ENCODE data around the gene VDAC2. TPM values are rescaled to one million over a fixed set of nuclear protein-coding genes. Genes with fewer than 3 reads are reported as not detected.

VDAC2 gene
- total RNA-seq, 2 experiments from 2014 or later: 193 TPM

DNA sequence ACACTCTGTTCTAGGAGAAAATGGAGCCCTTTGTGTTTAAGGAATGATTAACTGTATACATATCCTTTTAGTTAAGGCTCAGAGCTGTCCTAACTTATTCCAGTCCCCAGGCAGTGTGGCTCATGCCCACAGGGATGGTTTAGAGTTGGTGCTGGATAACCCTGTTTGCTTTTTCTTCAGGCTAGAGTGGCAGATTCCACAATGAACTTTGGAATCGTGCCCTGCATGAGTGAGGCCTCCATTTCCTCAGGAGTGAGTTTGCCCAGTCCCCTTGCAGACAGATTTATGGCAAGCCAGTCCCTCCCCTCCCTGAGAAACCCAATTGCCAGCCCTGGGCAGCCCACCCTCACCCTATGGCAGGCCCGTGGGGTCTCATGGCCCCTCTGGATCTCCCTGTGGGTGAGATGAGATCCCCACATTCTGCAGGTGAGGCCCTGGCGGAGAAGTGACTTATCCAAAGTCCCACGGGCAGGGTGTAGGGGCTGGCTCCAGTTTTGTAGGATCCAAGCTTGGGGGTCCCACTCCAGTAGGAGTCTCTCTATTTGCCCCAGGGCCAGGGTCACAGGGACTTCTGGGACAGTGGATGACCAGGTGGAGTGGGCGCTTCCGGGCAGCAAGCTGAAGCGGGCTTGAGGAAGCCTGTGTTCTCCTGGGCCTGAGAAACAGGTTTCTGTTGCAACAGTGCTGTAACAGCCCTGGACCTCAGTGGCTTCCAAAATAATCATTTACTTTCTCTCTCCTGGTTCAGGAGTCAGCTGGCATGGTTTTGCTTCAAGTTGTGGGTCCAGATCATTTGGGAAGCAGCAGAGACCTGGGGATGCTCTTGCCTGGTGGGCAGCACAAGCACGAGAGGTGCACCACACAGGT lies 34.1 kb downstream of the VDAC2 start:
- H3K9me3 Mint-ChIP-seq: no peaks in the 10 kb centered on the region
- no peaks in the 10 kb centered on the region for H3K4me1 Mint-ChIP-seq (ENCODE audit: low read depth)
- H3K4me3 Mint-ChIP-seq: no peak overlapping the region
- no peaks in the 10 kb centered on the region for H3K27me3 Mint-ChIP-seq (ENCODE audit: low read depth)
- H3K27ac Mint-ChIP-seq: no peak overlapping the region
- CTCF ChIA-PET: interaction anchor here (0.9 kb wide), 1 partner anchor 294 kb away, joined by 4 read pairs; no protein-coding TSS in a partner anchor
- intact Hi-C loops (cut with micrococcal nuclease): no loop called here
- H3K36me3 Mint-ChIP-seq (ENCODE audit: low read depth): no peaks in the 10 kb centered on the region
- DNase-seq: no peak

DNA sequence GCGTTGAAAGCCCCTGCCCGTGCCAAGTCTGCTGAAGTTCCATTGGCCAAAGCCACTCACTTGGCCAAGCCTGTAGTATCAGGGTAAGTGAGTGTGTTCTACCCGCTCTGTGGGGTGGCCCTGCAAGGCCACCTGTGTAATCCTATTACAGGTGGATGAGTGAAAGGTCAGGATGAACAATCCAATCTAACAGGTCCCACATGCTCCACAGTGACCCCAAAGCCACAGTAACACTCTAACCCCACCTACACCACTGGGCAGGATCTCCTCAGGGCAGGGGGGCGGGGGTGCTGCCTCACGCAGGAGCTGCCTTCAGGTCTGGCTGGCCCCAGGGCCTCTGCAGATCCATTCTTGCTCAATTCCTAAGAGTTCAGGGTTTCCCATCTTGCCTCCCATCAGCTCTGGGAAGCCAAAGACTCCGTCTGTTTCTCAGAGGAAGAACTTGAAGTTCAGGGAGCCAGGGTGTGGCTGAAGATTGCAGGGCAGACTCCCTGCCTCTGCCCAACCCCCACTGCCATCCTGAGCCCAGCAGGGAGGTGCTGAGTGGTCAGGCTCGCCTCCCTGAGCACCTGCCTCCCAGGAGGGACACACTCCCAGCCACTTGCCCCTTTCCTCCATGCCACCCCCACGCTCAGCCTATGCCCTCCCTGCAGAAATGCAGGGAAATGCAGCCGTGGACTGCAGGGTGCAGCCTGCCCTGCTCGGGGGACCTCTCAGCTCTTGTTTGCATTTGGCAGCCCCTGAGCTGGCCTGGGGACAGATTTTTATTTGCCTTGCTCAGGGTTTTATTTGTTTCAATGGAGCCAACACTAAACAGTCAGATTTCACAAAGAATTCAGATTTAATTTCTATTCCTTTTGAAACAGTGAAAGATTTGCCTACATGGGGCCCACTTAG lies 35.0 kb downstream of the VDAC2 start:
- DNase-seq: no peak
- Mint-ChIP-seq H3K4me3 (no peak overlapping the region), H3K4me1 (ENCODE audit: low read depth) (no peaks in the 10 kb centered on the region), H3K27ac (no peak overlapping the region), H3K9me3 (no peaks in the 10 kb centered on the region), H3K27me3 (ENCODE audit: low read depth) (no peaks in the 10 kb centered on the region), H3K36me3 (ENCODE audit: low read depth) (no peaks in the 10 kb centered on the region)
- intact Hi-C loops (cut with micrococcal nuclease): no loop called here
- CTCF ChIA-PET: interaction anchor here (0.7 to 0.9 kb wide), 2 partner anchors 80 to 295 kb away, joined by 3 to 4 read pairs; no protein-coding TSS in a partner anchor

DNA sequence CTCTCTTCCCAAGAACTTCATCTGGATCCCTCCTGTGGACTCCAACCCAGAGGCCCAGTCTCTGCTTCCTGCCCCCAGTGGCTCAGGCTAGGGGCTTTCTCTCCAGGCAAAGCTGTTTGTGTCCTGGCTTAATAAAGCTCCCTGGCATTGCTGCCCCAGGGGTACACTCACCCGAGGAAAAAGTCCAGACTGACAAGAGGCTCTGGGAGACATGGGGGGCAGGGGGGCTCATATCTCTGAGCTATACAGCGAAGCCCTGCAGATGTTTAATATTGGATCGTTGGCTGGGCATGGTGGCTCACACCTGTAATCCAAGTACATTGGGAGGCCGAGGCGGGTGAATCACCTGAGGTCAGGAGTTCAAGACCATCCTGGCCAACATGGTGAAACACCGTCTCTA lies 35.9 kb downstream of the VDAC2 start:
- no peaks in the 10 kb centered on the region for H3K4me1 Mint-ChIP-seq (ENCODE audit: low read depth)
- no peaks in the 10 kb centered on the region for H3K27me3 Mint-ChIP-seq (ENCODE audit: low read depth)
- H3K9me3 Mint-ChIP-seq: no peaks in the 10 kb centered on the region
- H3K27ac Mint-ChIP-seq: no peak overlapping the region
- no peaks in the 10 kb centered on the region for H3K36me3 Mint-ChIP-seq (ENCODE audit: low read depth)
- intact Hi-C loops (cut with micrococcal nuclease): no loop called here
- CTCF ChIA-PET: interaction anchor here (0.6 to 1.3 kb wide), 4 partner anchors 10 to 182 kb away, joined by 3 to 6 read pairs (median 3); partner anchors contain the start of gene COMTD1
- DNase-seq: no peak
- H3K4me3 Mint-ChIP-seq: no peak overlapping the region

GRCh38 chr10:75247797-75248196 lies 37.2 kb downstream of the VDAC2 start:
- Mint-ChIP-seq H3K4me1 (ENCODE audit: low read depth) (no peaks in the 10 kb centered on the region), H3K36me3 (ENCODE audit: low read depth) (no peaks in the 10 kb centered on the region), H3K27me3 (ENCODE audit: low read depth) (no peaks in the 10 kb centered on the region), H3K9me3 (peaks cover 3% of the 10 kb centered on the region), H3K27ac (no peak overlapping the region), H3K4me3 (no peak overlapping the region)
- CTCF ChIA-PET: interaction anchor here (1.3 kb wide), 1 partner anchor 12 kb away, joined by 6 read pairs; the partner anchor contains the start of gene COMTD1
- DNase-seq: no peak
- intact Hi-C loops (cut with micrococcal nuclease): no loop called here

DNA sequence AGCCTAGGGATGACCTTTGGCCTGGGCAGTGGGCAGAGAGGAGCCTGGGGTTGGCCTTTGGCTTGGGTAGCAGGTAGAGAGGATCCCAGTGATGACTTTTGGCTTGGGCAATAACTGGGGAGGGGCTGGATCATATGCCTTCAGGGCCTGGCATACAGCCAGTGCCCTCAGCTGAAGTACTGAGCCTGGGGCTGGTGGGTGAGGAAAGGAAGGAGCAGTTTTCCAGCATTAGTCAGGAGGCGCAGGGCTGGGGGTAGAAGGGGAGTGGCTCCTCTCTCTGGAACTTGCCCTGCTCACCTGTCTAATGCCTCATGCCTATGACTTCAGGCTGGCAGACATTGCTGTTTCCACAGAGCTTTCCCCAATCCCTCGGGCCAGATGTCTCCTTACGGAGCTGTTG lies 40.3 kb downstream of the VDAC2 start:
- no peak for DNase-seq
- no peaks in the 10 kb centered on the region for H3K4me1 Mint-ChIP-seq (ENCODE audit: low read depth)
- H3K27me3 Mint-ChIP-seq (ENCODE audit: low read depth): no peaks in the 10 kb centered on the region
- H3K36me3 Mint-ChIP-seq (ENCODE audit: low read depth): peaks cover 2% of the 10 kb centered on the region
- H3K9me3 Mint-ChIP-seq: peaks cover 17% of the 10 kb centered on the region
- intact Hi-C loops (cut with micrococcal nuclease): no loop called here
- CTCF ChIA-PET: interaction anchor here (1.0 kb wide), 1 partner anchor 14 kb away, joined by 4 read pairs; no protein-coding TSS in a partner anchor
- no peak overlapping the region for H3K4me3 Mint-ChIP-seq
- no peak overlapping the region for H3K27ac Mint-ChIP-seq

DNA sequence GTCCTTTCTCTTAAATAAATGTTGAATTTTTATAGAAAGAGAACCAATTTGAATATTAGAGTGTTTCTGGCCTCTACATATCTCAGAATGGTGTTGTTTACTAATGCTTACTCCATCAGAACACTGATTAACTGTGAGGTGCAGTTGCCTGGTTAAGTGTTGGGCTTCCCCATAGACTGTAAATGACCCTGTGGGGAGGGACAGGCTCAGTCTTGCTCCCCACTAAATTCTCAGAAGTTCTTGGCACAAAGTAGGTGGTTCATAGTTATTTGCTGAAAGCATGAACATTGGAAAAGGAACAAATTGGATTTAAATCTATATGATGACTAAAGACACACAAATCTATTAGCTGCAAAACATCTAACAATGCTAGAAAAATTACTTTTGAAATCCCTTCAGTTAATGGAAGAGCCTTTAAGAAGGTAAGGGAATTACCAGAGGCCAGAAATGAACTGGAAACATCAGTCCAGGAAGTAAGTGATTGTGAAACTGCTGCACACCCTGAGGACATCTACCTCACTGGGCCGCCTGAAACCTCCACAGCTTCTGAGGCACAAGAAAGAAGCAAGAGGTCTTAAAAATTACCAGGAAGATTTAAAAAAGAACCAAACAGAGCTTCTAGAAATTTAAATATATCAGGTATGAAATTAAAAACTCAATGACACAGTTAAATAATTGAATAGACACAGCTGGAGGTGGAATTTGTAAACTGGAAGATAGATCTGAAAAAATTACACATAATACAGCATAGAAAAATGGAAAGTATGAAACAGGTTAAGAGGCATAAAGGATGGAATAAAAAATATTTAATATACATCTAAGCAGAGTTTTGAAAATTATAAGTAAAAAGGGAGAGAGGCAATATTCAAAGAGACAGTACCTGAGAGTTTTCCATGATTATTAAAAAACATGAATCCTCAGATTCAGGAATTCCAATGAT lies 43.0 kb downstream of the VDAC2 start:
- Mint-ChIP-seq H3K27ac (no peak overlapping the region), H3K9me3 (peaks cover 17% of the 10 kb centered on the region), H3K4me1 (ENCODE audit: low read depth) (no peaks in the 10 kb centered on the region), H3K27me3 (ENCODE audit: low read depth) (no peaks in the 10 kb centered on the region), H3K36me3 (ENCODE audit: low read depth) (peaks cover 2% of the 10 kb centered on the region), H3K4me3 (no peak overlapping the region)
- CTCF ChIA-PET: no interaction called here
- intact Hi-C loops (cut with micrococcal nuclease): no loop called here
- DNase-seq: no peak

DNA sequence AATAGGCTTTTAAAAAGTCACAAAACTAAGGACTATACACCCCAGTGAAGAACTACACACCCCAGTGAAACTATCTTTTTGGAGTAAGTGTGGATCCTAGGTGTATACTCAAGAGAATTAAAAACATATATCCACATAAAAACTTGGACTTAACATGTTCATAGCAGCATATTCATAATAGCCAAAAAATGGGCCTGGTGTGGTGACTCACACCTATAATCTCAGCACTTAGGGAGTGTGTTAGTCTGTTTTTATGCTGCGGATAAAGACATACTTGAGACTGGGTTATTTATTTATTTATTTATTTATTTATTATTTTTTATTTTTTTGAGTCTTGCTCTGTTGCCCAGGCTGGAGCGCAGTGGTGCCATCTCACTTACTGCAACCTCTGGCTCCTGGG lies 44.1 kb downstream of the VDAC2 start:
- Mint-ChIP-seq H3K36me3 (ENCODE audit: low read depth) (peaks cover 2% of the 10 kb centered on the region), H3K27ac (no peak overlapping the region), H3K4me1 (ENCODE audit: low read depth) (no peaks in the 10 kb centered on the region), H3K27me3 (ENCODE audit: low read depth) (no peaks in the 10 kb centered on the region), H3K9me3 (peaks cover 17% of the 10 kb centered on the region), H3K4me3 (no peak overlapping the region)
- no peak for DNase-seq
- intact Hi-C loops (cut with micrococcal nuclease): no loop called here
- CTCF ChIA-PET: no interaction called here

DNA sequence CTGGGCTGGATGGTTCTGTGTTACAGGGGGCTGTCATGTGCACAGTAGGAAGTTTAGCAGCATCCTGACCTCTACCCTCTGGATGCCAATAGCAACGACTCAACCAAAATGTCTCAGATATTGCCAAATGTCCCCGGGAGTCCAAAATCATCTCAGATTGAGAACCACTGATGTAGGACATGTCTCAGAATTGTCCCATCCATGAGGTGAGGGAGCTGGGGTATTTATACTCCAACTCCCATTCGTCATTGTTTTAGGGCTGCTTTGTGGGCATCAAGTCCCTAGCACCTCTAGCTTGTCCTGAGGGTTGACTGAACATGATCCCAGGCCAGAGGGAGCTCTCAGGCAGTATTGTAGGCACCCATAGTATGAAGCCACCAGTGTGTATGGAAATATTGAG lies 50.4 kb downstream of the VDAC2 start:
- intact Hi-C loops (cut with micrococcal nuclease): no loop called here
- no peaks in the 10 kb centered on the region for H3K4me1 Mint-ChIP-seq (ENCODE audit: low read depth)
- H3K4me3 Mint-ChIP-seq: no peak overlapping the region
- H3K27ac Mint-ChIP-seq: no peak overlapping the region
- CTCF ChIA-PET: no interaction called here
- no peaks in the 10 kb centered on the region for H3K9me3 Mint-ChIP-seq
- no peaks in the 10 kb centered on the region for H3K27me3 Mint-ChIP-seq (ENCODE audit: low read depth)
- H3K36me3 Mint-ChIP-seq (ENCODE audit: low read depth): no peaks in the 10 kb centered on the region
- DNase-seq: no peak

GRCh38 chr10:75261813-75262705 lies 51.5 kb downstream of the VDAC2 start:
- Mint-ChIP-seq H3K4me3 (no peak overlapping the region), H3K27ac (no peak overlapping the region), H3K4me1 (ENCODE audit: low read depth) (no peaks in the 10 kb centered on the region), H3K9me3 (no peaks in the 10 kb centered on the region), H3K36me3 (ENCODE audit: low read depth) (no peaks in the 10 kb centered on the region), H3K27me3 (ENCODE audit: low read depth) (no peaks in the 10 kb centered on the region)
- DNase-seq: no peak
- intact Hi-C loops (cut with micrococcal nuclease): no loop called here
- CTCF ChIA-PET: no interaction called here

DNA sequence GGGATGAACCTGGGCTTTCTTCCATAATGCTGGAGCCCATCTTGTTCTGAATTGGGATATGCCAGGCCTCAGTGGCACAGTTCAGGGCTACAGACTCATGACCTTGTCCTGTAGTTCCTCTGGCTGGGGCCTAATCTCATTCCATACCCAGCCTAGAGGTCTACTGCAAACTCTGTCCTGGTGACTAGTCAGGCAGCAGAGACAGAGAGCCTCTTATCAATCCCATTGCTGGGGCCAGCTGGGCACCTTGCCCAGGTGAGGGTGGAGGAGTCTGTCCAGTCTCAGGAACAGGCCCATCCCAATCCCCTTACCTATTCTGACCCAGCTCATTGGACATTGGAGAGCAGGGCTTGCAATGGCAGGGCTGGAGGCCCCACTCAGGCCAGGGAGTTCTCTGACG lies 53.2 kb downstream of the VDAC2 start:
- Mint-ChIP-seq H3K36me3 (ENCODE audit: low read depth) (no peaks in the 10 kb centered on the region), H3K4me1 (ENCODE audit: low read depth) (no peaks in the 10 kb centered on the region), H3K4me3 (no peak overlapping the region), H3K27me3 (ENCODE audit: low read depth) (no peaks in the 10 kb centered on the region), H3K9me3 (no peaks in the 10 kb centered on the region), H3K27ac (no peak overlapping the region)
- intact Hi-C loops (cut with micrococcal nuclease): no loop called here
- DNase-seq: no peak
- CTCF ChIA-PET: no interaction called here

DNA sequence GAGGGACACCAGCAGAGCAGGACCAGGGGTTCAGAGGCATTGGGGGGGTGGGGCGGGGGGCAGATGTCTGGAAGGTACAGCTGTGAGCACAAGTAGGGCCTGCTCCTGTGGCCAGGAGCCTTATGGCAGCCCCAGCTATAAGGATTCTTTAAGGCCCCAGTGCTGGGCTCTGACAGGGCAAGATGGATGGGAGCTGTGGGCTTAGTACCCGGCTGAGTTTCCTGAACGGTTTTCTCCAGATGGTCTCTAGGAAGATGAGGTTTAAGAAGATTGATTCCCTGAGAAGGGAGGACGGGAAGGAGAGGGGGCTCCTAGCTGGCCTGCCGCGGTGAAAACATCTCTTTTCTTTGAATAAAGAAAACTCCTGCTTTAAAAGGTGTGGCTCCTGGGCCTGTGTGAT lies 55.3 kb downstream of the VDAC2 start:
- no peaks in the 10 kb centered on the region for H3K9me3 Mint-ChIP-seq
- H3K27me3 Mint-ChIP-seq (ENCODE audit: low read depth): no peaks in the 10 kb centered on the region
- no peak overlapping the region for H3K4me3 Mint-ChIP-seq
- H3K4me1 Mint-ChIP-seq (ENCODE audit: low read depth): no peaks in the 10 kb centered on the region
- H3K36me3 Mint-ChIP-seq (ENCODE audit: low read depth): no peaks in the 10 kb centered on the region
- intact Hi-C loops (cut with micrococcal nuclease): no loop called here
- CTCF ChIA-PET: no interaction called here
- DNase-seq: no peak
- H3K27ac Mint-ChIP-seq: no peak overlapping the region
